ENCODE results near the gene STOML3.

DNA sequence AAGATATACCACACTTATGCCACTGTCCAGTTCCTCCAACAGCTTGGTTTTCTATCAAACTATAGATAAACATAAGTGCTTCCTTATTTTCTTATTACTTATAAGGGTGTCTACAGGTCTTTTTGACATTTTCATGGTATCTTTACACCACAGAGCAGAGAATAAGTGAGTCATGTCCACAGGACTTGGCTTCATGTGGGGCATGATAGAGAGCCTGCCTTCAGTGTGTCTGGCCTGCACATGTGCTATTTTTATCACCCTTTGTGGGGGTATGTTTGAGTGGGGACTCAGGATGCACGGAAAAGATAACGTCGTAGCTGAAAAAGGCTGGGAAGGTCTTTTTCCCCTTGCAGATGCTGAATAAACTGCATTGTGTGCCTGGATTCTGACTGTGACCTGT, 8.1 kb upstream of the STOML3 start:
- TF ChIP-seq FOS (IDR thresholded peaks at IDR 0.05; ENCODE audit: low read depth, low read length) (no peak), CEBPB (IDR thresholded peaks at IDR 0.05; ENCODE audit: low read depth, low read length) (no peak), MAZ (IDR thresholded peaks at IDR 0.05; ENCODE audit: borderline replicate concordance, low read depth, low read length) (no peak), RAD21 (IDR thresholded peaks at IDR 0.05; ENCODE audit: low read length) (no peak), SMC3 (IDR thresholded peaks at IDR 0.05; ENCODE audit: low read depth, low read length) (no peak), RFX5 (IDR thresholded peaks at IDR 0.05; ENCODE audit: low read depth, low read length) (no peak), POLR2A (IDR thresholded peaks at IDR 0.05; ENCODE audit: low read depth, low read length) (no peak)
- TF ChIP-seq, protein P1, sequence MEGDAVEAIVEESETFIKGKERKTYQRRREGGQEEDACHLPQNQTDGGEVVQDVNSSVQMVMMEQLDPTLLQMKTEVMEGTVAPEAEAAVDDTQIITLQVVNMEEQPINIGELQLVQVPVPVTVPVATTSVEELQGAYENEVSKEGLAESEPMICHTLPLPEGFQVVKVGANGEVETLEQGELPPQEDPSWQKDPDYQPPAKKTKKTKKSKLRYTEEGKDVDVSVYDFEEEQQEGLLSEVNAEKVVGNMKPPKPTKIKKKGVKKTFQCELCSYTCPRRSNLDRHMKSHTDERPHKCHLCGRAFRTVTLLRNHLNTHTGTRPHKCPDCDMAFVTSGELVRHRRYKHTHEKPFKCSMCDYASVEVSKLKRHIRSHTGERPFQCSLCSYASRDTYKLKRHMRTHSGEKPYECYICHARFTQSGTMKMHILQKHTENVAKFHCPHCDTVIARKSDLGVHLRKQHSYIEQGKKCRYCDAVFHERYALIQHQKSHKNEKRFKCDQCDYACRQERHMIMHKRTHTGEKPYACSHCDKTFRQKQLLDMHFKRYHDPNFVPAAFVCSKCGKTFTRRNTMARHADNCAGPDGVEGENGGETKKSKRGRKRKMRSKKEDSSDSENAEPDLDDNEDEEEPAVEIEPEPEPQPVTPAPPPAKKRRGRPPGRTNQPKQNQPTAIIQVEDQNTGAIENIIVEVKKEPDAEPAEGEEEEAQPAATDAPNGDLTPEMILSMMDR (conservative IDR thresholded peaks at IDR 0.05; ENCODE audit: low read depth, low read length): no peak

Data from IMR-90 (cell line).